HepG2 (cell line): ENCODE measurements around the gene ANKRD11. TPM values are rescaled to one million over a fixed set of nuclear protein-coding genes. Genes with fewer than 3 reads are reported as not detected.

Experiments
- AGO2 ChIP-seq: fragments of 200-400 bp; formaldehyde crosslinking; optimal IDR thresholded peaks from 2 replicates; pipeline ENCODE3; 2017; ENCODE audit warnings: mild to moderate bottlenecking, low read depth, low read length, moderate library complexity
- ATF2 ChIP-seq: sonication (generic); formaldehyde crosslinking; IDR thresholded peaks from 2 replicates; pipeline ENCODE4 v1.4.0; 2020; ENCODE audit warnings: missing genetic modification reagents
- BCL3 ChIP-seq: sonication (generic); formaldehyde crosslinking; IDR thresholded peaks from 2 replicates; pipeline ENCODE4 v1.5.1; 2020; ENCODE audit warnings: mild to moderate bottlenecking, missing genetic modification reagents, moderate library complexity
- BRCA1 ChIP-seq: sonication (generic); formaldehyde crosslinking; IDR thresholded peaks from 2 replicates; pipeline ENCODE4 v1.4.0; 2020; ENCODE audit warnings: missing genetic modification reagents
- ERF ChIP-seq: IDR thresholded peaks from 2 replicates; pipeline ENCODE4 v1.6.1; 2018; ENCODE audit warnings: missing biosample characterization, missing genetic modification reagents
- FOXK1 ChIP-seq: sonication (generic); formaldehyde crosslinking; IDR thresholded peaks from 2 replicates; pipeline ENCODE4 v1.4.0; 2020; ENCODE audit warnings: low read depth, missing genetic modification reagents, borderline replicate concordance
- FOXK2 ChIP-seq: fragments of 450-650 bp; IDR thresholded peaks from 2 replicates; pipeline ENCODE4 v1.6.1; 2016
- RBFOX2 ChIP-seq: fragments of 200-400 bp; formaldehyde crosslinking; IDR thresholded peaks from 2 replicates; pipeline ENCODE4 v1.6.1; 2017; ENCODE audit warnings: low read depth, mild to moderate bottlenecking, low read length
- SAFB2 ChIP-seq: sonication (generic); formaldehyde crosslinking; IDR thresholded peaks from 2 replicates; pipeline ENCODE4 v1.5.1; 2020; ENCODE audit warnings: missing genetic modification reagents, low read depth, mild to moderate bottlenecking, borderline replicate concordance
- SP4 ChIP-seq: sonication (generic); formaldehyde crosslinking; IDR thresholded peaks from 2 replicates; pipeline ENCODE4 v1.8.1; 2023; ENCODE audit warnings: mild to moderate bottlenecking, missing genetic modification reagents
- SUZ12 ChIP-seq: fragments of 150-350 bp; IDR thresholded peaks from 2 replicates; pipeline ENCODE4 v1.6.1; 2014; ENCODE audit warnings: low read depth, low read length
- ZFP36L2 ChIP-seq: sonication (generic); formaldehyde crosslinking; IDR thresholded peaks from 2 replicates; pipeline ENCODE4 v1.4.0; 2020; ENCODE audit warnings: missing genetic modification reagents
- ZFP62 ChIP-seq: sonication (generic); formaldehyde crosslinking; IDR thresholded peaks from 2 replicates; pipeline ENCODE4 v1.4.0; 2020; ENCODE audit warnings: missing genetic modification reagents
- ZNF234 ChIP-seq: sonication (generic); formaldehyde crosslinking; conservative IDR thresholded peaks from 2 replicates; pipeline ENCODE4 v1.5.1; 2020; ENCODE audit warnings: mild to moderate bottlenecking, missing genetic modification reagents
- ZNF382 ChIP-seq: sonication (generic); formaldehyde crosslinking; IDR thresholded peaks from 2 replicates; pipeline ENCODE4 v1.5.0; 2020; ENCODE audit warnings: missing genetic modification reagents, mild to moderate bottlenecking, borderline replicate concordance
- ZNF383 ChIP-seq: sonication (generic); formaldehyde crosslinking; IDR thresholded peaks from 2 replicates; pipeline ENCODE4 v1.4.0; 2020; ENCODE audit warnings: missing genetic modification reagents, mild to moderate bottlenecking, borderline replicate concordance
- ZSCAN31 ChIP-seq: sonication (generic); formaldehyde crosslinking; IDR thresholded peaks from 2 replicates; pipeline ENCODE4 v1.5.0; 2020; ENCODE audit warnings: low read depth, mild to moderate bottlenecking, missing genetic modification reagents
- polyA plus RNA-seq, 8 experiments: library from polyadenylated mRNA; depleted of rRNA in 3 of 8; stranded (reverse) in 7 of 8; unstranded in 1 of 8; fragments of >200 nt; fragmentation: Illumina TruSeq in 4 of 8; extraction: Trizol in 4 of 8; gene quantifications; 2 replicates each; pipeline versions ENCODE4 v1.2.1 to v1.2.3, GENCODE V29; 2011 to 2016; ENCODE audit warnings: low read depth in 4 of 8, missing spikeins in 1 of 8, mixed read lengths in 1 of 8; ENCODE audit not compliant: insufficient read depth in 1 of 8
- total RNA-seq, 5 experiments: library from RNA; depleted of rRNA; stranded (reverse); fragments of >200 nt; fragmentation: Illumina TruSeq; extraction: Trizol; gene quantifications; 2 replicates each; pipeline ENCODE4 v1.2.3, GENCODE V29; 2016; ENCODE audit warnings: low read depth in 1 of 5
- TF ChIP-seq, protein P1 (sequence below): sonication (generic); formaldehyde crosslinking; IDR thresholded peaks from 2 replicates; pipeline ENCODE4; 2020; ENCODE audit warnings: missing genetic modification reagents, mild to moderate bottlenecking, borderline replicate concordance
- TF ChIP-seq, protein P2 (sequence below): sonication (generic); formaldehyde crosslinking; IDR thresholded peaks from 2 replicates; pipeline ENCODE4 v1.8.0; 2022; ENCODE audit warnings: mild to moderate bottlenecking, missing genetic modification reagents, borderline replicate concordance
- TF ChIP-seq, protein P3 (sequence below): sonication (generic); formaldehyde crosslinking; IDR thresholded peaks from 2 replicates; pipeline ENCODE4 v1.4.0; 2020; ENCODE audit warnings: missing genetic modification reagents

ANKRD11 gene
- total and polyA plus RNA-seq, 2 of the 13 experiments (the other 11 are each of a cell fraction or from before 2014, with no cell fraction given): 21.4 to 38.4 TPM

DNA sequence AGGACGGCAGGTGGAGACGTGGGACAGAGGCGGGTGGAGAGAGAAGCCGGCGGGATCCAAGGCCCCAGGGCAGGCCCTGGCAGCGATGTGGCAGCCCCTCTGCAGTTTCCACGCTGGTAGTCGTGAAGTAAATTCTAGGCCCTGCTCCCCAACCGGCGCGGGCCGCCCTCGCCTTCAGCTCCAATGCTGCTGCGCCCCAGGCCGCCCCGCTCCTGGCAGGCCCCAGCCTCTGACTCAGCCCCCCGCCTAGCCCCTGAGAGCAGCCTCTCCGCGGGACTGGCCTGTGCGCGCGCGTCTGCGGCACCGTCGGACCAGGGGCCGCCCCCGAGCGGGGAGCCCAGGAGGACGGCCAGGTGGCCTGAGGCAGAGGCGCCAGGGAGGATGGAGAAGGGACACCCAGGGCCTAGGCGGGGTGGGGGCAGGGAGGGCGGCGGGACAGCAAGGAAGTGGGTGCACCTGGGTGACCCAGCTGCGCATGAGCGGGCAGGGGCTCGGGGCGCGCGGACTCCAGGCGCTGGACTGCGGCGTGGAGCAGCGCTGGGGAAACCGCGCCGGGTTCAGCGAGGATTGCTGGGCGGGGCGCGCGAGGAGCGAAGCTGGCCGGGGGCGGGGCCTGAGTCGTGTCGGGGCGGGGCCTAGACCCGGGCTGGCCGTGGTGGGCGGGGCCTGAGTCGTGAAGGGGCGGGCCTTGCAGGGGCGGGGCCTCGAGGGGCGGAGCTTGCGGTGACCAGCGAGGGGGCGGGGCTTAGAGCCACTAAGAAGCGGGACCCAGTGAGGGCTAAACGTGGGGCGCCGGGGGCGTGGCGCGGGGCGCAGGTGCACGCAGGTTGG lies 243.2 kb downstream of the ANKRD11 start (continued):
- TF ChIP-seq, protein P1, sequence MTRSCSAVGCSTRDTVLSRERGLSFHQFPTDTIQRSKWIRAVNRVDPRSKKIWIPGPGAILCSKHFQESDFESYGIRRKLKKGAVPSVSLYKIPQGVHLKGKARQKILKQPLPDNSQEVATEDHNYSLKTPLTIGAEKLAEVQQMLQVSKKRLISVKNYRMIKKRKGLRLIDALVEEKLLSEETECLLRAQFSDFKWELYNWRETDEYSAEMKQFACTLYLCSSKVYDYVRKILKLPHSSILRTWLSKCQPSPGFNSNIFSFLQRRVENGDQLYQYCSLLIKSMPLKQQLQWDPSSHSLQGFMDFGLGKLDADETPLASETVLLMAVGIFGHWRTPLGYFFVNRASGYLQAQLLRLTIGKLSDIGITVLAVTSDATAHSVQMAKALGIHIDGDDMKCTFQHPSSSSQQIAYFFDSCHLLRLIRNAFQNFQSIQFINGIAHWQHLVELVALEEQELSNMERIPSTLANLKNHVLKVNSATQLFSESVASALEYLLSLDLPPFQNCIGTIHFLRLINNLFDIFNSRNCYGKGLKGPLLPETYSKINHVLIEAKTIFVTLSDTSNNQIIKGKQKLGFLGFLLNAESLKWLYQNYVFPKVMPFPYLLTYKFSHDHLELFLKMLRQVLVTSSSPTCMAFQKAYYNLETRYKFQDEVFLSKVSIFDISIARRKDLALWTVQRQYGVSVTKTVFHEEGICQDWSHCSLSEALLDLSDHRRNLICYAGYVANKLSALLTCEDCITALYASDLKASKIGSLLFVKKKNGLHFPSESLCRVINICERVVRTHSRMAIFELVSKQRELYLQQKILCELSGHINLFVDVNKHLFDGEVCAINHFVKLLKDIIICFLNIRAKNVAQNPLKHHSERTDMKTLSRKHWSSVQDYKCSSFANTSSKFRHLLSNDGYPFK (CRISPR knock-in tag): 0 out of 2 replicates have a peak, but pooled peaks have one; percentile 64
- TF ChIP-seq SUZ12 (no peak), SP4 (peak; percentile 82; the same call in 1 of the 2 replicates), ZFP36L2 (CRISPR knock-in tag) (no peak), ZNF383 (CRISPR knock-in tag) (no peak), AGO2 (peak; percentile 93), ZSCAN31 (CRISPR knock-in tag) (0 out of 2 replicates have a peak, but pooled peaks have one; percentile 45), ZNF234 (peak; percentile 99), FOXK1 (no peak), BRCA1 (0 out of 2 replicates have a peak, but pooled peaks have one; percentile 8), FOXK2 (no peak), ERF (CRISPR knock-in tag) (peak; percentile 24; the same call in 1 of the 2 replicates), SAFB2 (CRISPR knock-in tag) (peak; percentile 82; the same call in 1 of the 2 replicates), ZNF382 (CRISPR knock-in tag) (no peak), RBFOX2 (peak; percentile 94), ZFP62 (no peak), BCL3 (CRISPR knock-in tag) (peak; percentile 88), ATF2 (no peak; the same call in 1 of the 2 replicates)
- TF ChIP-seq, protein P2, sequence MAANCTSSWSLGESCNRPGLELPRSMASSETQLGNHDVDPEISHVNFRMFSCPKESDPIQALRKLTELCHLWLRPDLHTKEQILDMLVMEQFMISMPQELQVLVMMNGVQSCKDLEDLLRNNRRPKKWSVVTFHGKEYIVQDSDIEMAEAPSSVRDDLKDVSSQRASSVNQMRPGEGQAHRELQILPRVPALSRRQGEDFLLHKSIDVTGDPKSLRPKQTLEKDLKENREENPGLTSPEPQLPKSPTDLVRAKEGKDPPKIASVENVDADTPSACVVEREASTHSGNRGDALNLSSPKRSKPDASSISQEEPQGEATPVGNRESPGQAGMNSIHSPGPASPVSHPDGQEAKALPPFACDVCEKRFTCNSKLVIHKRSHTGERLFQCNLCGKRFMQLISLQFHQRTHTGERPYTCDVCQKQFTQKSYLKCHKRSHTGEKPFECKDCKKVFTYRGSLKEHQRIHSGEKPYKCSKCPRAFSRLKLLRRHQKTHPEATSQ: no peak
- TF ChIP-seq, protein P3, sequence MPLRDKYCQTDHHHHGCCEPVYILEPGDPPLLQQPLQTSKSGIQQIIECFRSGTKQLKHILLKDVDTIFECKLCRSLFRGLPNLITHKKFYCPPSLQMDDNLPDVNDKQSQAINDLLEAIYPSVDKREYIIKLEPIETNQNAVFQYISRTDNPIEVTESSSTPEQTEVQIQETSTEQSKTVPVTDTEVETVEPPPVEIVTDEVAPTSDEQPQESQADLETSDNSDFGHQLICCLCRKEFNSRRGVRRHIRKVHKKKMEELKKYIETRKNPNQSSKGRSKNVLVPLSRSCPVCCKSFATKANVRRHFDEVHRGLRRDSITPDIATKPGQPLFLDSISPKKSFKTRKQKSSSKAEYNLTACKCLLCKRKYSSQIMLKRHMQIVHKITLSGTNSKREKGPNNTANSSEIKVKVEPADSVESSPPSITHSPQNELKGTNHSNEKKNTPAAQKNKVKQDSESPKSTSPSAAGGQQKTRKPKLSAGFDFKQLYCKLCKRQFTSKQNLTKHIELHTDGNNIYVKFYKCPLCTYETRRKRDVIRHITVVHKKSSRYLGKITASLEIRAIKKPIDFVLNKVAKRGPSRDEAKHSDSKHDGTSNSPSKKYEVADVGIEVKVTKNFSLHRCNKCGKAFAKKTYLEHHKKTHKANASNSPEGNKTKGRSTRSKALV: peak; percentile 97
